GM18502 (cell line): ENCODE results near the gene GSTO1.
"Not testable (repeated sequence)": the region's sequence is repeated elsewhere in the genome, so short reads cannot be mapped to it uniquely, and the experiment has no call there.

Experiments used
- ATAC-seq: cut with Tn5 transposase; IDR thresholded peaks from one replicate; pipeline ENCODE4 v1.9.1; 2021; ENCODE audit warnings: mild to moderate bottlenecking; ENCODE audit not compliant: unreplicated experiment, poor library complexity

GSTO1 gene

GRCh38 chr10:104248931-104249330, 5.8 kb upstream of the GSTO1 start:
- ATAC-seq = not testable (repeated sequence)

DNA sequence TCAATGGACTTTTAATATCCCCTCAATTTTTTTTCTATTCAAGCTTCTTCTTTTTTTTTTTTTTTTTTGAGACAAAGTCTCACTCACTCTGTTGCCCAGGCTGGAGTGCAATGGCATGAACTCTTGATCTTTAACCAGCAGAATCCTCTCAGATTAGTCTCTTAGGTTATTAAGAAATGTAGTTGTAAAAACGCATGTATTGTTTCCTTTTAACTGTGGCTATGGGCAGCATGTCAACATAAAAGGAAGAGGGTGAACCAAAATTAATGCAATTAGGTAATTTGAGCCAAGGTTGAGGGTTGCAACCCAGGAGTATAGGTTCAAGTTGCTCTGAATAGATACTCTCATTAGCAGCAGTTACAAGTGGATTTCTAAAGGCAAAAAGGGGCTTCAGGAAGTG, 4.3 kb upstream of the GSTO1 start:
- no peak for ATAC-seq

GRCh38 chr10:104251443-104251842, 3.2 kb upstream of the GSTO1 start:
- no peak for ATAC-seq

- ATAC-seq = no peak
These were observed 2.3 kb upstream of the GSTO1 start for GRCh38 chr10:104252368-104252767.

GRCh38 chr10:104253106-104253505, 1.6 kb upstream of the GSTO1 start:
- ATAC-seq = no peak

GRCh38 chr10:104253606-104254410, 884 bp upstream of the GSTO1 start:
- ATAC-seq = no peak

- ATAC-seq = peak; percentile 51
These were observed 754 bp downstream of the GSTO1 start for GRCh38 chr10:104255311-104255981.

DNA sequence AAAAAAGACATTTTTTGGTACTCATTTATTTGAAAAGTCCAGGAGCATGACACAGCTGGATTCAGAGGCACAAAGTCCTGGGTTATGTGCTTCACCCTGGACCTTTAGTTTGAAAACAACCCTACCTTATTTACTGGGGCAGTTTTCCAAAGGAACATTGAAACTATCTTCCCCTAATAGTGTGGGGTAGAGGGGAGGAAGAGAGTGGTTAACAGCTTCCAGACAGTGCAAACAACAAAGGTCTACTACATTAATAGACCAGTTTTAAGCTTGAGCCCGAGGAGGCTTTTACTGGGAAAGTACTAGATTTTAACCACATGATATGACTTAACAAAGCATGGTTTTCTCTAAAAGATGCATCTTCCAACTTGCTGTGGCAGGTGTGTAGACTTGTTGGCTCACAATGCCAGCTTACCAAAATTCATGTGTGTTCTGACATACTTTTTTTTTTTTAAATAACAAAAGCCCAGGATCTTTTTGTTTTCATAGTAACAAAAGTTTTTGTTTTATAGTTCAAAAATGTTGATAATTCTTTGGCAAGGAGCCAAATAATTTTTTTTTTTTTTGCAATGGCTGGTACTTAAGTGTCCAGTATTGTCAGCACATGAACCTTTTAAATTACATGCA, 1.8 kb downstream of the GSTO1 start:
- no peak for ATAC-seq

GRCh38 chr10:104257235-104257634, 2.5 kb downstream of the GSTO1 start:
- no peak for ATAC-seq

- ATAC-seq = no peak
These were observed 3.5 kb downstream of the GSTO1 start for GRCh38 chr10:104258209-104258608.

- no peak for ATAC-seq
These were observed 4.8 kb downstream of the GSTO1 start for GRCh38 chr10:104259456-104259855.

GRCh38 chr10:104259999-104260774, 5.5 kb downstream of the GSTO1 start:
- ATAC-seq = no peak

DNA sequence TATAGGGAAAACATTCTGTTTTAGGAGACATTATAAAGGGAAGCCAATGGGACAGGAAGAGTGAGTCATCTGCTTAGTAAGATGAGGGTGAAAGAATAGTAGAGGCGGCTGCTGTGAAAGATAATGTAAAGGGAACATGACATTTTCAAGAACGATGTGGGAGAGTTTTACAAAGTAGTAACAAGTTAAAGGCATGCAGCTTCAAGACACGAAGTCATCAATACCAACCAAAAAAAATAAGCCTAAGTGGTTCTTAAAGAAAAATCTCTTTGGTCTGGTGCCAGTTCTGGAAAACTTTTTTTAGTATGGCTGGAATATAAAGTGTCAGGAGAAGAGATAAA, 6.1 kb downstream of the GSTO1 start:
- ATAC-seq = no peak

GRCh38 chr10:104262055-104262454, 7.4 kb downstream of the GSTO1 start:
- no peak for ATAC-seq

DNA sequence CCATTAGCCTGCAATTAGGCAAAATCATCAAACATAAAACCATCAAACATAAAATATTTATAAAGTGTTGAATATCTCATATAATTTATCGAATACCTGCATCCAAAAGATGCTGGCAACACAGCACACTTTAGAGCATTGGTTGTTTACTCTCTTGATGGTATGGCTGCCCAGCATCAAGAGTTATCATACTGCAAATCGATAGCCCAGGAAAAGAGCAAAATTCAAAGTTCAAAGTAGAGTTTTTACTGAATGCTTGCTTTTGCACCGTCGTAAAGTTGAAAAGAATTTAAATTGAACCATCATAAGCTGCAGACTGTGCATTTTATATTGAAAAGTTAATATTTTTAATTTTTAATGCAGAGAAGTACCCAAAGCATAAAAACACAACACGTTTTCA, 10.1 kb downstream of the GSTO1 start:
- no peak for ATAC-seq

DNA sequence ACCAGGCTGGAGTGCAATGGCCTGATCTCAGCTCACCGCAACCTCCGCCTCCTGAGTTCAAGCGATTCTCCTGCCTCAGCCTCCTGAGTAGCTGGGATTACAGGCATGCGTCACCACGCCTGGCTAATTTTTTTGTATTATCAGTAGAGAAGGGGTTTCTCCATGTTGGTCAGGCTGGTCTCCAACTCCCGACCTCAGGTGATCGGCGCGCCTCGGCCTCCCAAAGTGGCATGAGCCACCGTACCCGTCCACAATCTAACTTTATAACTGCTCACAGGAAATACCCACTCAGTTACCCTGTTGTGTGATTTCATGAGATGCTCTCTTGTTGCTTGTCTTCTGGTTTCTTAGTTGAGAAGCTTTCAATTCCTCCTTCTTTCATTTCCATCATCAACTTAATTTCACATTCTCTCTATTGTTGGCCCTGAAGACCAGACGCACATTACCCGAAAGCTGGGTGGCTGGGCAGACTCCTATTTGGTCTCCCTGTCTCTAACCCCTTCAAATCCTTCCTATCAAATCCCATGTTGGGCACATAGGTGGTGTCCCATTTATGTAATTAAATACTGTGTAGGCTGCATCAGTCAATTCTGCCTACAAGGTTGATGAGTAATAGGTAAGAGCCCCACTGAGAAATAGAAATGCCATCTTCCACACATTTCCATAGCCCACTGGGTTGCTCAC, 13.2 kb downstream of the GSTO1 start:
- no peak for ATAC-seq

GRCh38 chr10:104268405-104268712, 13.7 kb downstream of the GSTO1 start:
- ATAC-seq = no peak

- ATAC-seq = peak; percentile 99
These were observed 14.3 kb downstream of the GSTO1 start, which contains the start of gene GSTO2 for GRCh38 chr10:104268713-104269645. GSTO2 (plus strand) TSS chr10:104269184; CDS start chr10:104274916, 5,732 bp downstream.

DNA sequence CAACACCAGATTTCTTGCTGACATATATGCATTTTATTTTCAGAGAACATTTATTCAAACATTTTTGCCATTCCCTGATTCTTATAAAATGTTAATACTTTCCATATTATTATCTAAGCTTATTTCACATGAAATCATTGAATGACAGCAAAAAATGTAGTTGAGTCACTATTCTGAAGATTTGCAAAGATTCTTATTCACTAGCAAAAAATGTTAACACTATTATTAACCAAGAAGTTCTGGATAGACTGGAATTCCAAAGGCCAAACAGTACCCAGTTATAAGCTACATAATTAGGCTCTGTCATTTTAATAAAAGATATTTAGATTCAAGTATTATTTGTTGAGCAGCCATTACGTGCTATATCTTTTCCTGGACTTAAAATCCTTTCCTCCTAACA, 18.6 kb downstream of the GSTO1 start:
- ATAC-seq = no peak
